LNCaP clone FGC (cell line): Measurements from ENCODE around the gene FILIP1L.
A peak's percentile ranks its signal among the peaks of the same experiment; 100 is the strongest.

Experiments used
- DNase-seq: peaks from one replicate; pipeline ENCODE4 v3.0.0-alpha.2; 2011; ENCODE audit warnings: low read depth
- H3K4me3 ChIP-seq: 2 replicates; pipeline ENCODE4 v1.5.1; 2011; ENCODE audit warnings: mild to moderate bottlenecking, low read depth, low read length, control low read depth
- TF ChIP-seq, protein P1 (sequence below): IDR thresholded peaks from 2 replicates; pipeline ENCODE4 v1.5.1; 2012; ENCODE audit warnings: mild to moderate bottlenecking; ENCODE audit not compliant: control insufficient read depth, insufficient read depth; ENCODE audit errors: extremely low read depth

FILIP1L gene

DNA sequence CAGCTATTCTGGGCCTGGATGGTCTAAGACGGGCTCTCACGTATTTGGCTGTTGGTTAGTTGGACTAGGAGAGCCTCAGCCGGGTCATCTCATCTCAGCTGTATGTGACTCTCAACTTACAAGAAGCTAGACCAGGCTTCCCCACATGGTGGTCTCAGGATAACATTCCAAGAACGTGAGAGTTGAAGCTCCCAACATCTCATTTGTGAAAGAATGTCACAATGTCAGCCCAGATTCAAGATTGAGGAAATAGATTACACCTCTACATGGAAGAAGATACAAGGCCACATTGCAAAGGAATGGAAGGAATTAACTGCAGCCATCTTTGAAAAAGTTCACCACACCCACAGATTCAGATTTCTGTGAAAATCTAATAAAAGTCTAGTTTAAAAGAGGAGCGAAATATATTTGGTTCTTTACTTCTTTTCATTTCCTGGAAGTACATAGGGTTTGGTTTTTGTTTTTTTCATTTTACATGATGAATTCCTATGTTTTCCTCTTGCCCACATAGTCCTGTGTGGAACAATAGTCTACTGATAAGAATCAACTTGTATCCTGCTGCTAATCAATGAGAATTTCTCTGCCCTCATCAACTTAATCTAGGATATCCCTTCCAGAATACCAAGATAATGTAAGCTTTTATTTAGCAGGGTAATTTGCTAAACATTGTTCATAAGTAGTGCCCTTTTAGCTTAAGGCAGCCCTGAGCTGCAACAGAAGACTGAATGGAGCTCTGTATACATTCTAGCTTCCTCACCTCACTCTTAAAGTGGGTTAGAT is 180.1 kb downstream of the FILIP1L start:
- TF ChIP-seq, protein P1, sequence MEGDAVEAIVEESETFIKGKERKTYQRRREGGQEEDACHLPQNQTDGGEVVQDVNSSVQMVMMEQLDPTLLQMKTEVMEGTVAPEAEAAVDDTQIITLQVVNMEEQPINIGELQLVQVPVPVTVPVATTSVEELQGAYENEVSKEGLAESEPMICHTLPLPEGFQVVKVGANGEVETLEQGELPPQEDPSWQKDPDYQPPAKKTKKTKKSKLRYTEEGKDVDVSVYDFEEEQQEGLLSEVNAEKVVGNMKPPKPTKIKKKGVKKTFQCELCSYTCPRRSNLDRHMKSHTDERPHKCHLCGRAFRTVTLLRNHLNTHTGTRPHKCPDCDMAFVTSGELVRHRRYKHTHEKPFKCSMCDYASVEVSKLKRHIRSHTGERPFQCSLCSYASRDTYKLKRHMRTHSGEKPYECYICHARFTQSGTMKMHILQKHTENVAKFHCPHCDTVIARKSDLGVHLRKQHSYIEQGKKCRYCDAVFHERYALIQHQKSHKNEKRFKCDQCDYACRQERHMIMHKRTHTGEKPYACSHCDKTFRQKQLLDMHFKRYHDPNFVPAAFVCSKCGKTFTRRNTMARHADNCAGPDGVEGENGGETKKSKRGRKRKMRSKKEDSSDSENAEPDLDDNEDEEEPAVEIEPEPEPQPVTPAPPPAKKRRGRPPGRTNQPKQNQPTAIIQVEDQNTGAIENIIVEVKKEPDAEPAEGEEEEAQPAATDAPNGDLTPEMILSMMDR, result no peak
- no peak overlapping the region for H3K4me3 ChIP-seq
- DNase-seq, result no peak

DNA sequence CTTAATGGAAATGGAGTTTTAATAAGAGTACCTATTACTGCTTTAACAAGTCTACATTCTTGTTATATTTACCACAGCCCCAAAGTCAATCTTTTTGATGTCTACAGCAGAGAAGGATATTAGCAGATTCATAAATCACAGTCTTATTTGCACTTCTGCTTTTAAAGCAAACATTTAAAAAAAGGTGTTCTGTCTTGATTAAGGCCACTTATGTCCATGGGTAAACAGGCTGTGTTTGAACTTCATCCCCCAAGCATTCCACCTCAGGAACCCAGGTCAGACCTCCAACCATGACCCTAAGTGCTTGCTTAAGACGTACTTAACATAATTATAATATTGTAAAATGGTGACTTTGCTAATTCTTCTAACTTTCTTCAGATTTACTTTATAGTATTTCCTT is 183.2 kb downstream of the FILIP1L start:
- TF ChIP-seq, protein P1, result no peak
- DNase-seq, result no peak
- H3K4me3 ChIP-seq, result no peak overlapping the region

DNA sequence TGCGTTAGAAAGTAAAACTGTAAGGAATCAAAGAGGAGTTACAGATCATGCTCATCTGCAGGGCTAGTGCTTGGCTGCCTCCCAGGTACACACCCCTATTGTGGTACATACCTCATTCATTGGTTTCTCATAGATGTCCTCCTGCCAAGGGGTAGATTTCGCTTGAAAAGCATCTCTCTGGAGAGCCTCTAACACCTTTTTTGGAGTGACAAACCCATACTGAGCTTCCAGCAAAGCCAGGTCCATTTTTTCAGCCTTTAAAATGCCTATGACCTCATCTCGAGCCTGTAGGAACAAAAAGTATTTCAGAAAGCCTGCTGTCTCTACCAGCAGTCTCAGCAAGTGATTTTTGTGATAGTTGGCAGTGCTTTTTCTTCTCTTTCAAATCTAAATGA is 184.6 kb downstream of the FILIP1L start:
- DNase-seq, result no peak

DNA sequence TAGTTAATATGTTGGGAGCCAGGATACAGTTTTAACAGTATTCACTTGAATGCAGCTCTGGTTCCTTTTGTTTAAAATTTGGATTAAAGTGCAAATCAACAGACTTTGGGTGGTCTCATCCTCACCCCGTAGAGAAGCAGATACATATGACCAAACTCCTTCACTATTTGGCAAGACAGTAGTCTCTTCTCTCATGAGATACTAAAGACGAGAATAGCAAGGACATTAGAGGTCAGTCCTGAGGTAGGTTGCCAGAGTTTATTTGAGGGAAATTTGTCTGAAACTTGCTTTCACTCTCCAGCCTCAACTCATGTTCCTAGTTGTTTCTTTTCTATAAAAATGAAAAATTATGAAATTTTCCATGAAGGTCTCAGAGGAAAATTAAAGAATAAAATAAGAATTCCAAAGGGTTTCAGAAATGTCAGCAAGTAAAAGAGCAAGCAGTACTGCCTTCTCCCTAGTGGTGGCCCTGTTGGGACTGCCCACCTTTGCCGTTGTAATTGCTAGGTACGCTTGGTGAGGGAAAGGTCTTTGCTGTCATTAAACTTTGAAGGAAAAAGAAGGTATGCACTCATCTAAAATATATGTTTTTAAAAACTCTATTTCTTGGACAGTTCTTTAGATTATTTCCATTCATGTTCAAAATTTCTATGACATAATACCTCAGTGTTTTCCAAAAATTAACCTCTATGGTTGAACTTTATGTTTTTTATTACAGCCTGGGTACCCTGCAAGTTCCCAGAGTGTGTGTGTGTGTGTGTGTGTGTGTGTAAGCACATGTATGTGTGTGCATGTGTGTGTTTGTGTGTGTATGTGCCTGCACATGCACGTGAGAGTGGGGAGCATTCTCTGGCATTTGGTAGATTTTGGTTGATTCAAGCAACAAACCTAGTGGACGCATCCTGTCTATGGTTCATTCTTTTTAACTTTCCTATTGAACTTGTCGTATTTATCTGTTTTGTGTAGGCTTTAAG is 185.2 kb downstream of the FILIP1L start:
- no peak overlapping the region for H3K4me3 ChIP-seq
- no peak for DNase-seq
- TF ChIP-seq, protein P1, result no peak

More for the DNA sequence above, 184.6 kb downstream of the FILIP1L start:
- no peak overlapping the region for H3K4me3 ChIP-seq
- TF ChIP-seq, protein P1, result no peak

DNA sequence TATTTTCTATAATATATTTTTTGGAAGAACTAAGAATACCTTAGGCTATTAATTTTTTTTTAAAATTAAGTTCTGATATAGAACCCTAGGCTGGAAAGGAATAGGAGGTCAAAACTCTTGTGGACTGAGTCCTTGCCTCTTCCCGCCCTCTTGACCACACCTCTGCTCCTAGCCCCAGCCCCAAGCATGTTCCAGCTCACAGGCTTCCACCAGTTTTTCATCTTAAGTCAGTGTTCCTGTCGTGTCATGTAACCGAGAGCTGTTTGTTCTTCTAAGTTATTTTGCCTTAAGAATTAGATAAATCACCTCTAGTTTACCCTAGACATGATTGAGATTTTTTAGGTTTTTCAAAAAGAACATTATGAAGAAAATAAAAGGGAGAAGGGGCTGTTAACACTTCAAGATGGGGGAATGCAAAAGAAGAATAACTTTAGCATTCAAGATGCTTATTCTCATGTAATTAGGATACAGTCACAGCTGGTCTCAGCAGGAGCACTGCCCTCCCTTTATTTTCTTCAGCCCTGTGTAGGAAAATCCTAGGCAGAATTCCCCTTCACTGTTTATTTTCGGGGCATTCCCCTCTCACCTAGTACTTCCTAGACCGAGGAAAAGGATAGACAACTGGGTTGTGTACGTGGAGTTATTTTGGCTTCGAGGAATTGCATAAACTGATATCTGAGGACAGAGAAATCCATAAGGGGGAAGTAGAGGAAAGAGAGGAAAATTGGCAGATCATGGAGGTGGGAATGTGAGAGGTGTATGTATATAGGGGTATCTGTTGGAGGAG is 186.4 kb downstream of the FILIP1L start:
- DNase-seq, result no peak
- TF ChIP-seq, protein P1, result no peak
- no peak overlapping the region for H3K4me3 ChIP-seq

DNA sequence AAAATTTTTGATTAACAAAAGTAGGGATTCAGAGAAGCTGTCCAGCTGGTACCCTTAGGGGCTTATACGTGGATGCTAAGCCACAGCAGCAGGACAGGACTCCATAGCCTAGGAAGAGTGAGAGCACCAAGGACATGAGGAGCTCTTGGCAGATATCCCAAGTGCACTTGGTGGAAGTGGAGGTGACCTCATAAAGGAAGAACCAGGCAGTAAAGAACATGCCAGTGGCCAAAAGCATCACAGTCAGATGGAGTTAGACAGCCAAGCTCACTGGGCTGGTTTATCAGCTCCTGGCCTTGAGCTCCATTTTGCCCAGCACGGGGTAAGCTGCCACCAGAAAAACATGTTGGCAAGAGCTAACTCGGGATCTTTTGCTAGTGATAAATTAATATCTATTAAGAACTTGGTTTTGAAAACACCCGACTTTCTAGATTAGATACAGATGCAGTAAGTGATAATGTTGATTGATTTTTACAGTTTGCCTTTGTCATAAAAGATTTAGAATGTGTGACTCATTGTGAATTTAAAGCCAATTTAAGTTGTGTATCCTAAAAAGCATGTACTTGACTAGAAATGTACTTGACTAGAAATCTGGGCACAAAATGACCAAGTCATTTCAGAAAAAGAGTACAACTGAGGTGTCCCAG is 188.6 kb downstream of the FILIP1L start:
- peak; percentile 96 for DNase-seq
- TF ChIP-seq, protein P1, result no peak
- no peak overlapping the region for H3K4me3 ChIP-seq
